ENCODE results near the gene IKBKE. TPM values are rescaled to one million over a fixed set of nuclear protein-coding genes. Genes with fewer than 3 reads are reported as not detected.

Gene IKBKE
- total RNA-seq, 1 experiment from 2014 or later, result 6.6 TPM

- Mint-ChIP-seq H3K27me3 (ENCODE audit: low read depth) (no peaks in the 10 kb centered on the region; the same call in 1 of the 2 replicates), H3K9me3 (no peaks in the 10 kb centered on the region), H3K27ac (no peak overlapping the region), H3K36me3 (ENCODE audit: insufficient read depth in 1 of 3, low read depth in 3 of 3) (peaks cover 9 to 12% (median 10%) of the 10 kb centered on the region in 3 experiments; a peak in 5 of 7 replicates), H3K4me3 (no peak overlapping the region), H3K4me1 (peaks cover 0 to 4% of the 10 kb centered on the region in 2 experiments; a peak in 2 of 4 replicates)
- Histone ChIP-seq H3K23ac (ENCODE audit: insufficient read length, low read depth, low read length) (no peak overlapping the region), H3K23me2 (ENCODE audit: insufficient read length, low read depth, low read length, poor library complexity, severe bottlenecking) (no peaks in the 10 kb centered on the region), H2BK12ac (ENCODE audit: insufficient read length, low read depth, low read length) (no peak overlapping the region), H2BK5ac (ENCODE audit: insufficient read length, low read length) (no peak overlapping the region), H3K27ac (ENCODE audit: insufficient read length, low read depth, low read length) (no peak overlapping the region), H3K27me3 (ENCODE audit: insufficient read depth, low read length) (no peaks in the 10 kb centered on the region), H3K79me2 (ENCODE audit: insufficient read depth, low read length) (no peaks in the 10 kb centered on the region), H3K14ac (ENCODE audit: insufficient read depth, low read length) (no peak overlapping the region), H2AFZ (ENCODE audit: low read length) (no peak overlapping the region), H3K56ac (ENCODE audit: insufficient read length, low read depth, low read length) (no peak overlapping the region), H4K8ac (replicated peaks; ENCODE audit: insufficient read length, low read depth, low read length) (no peak overlapping the region), H4K91ac (ENCODE audit: insufficient read length, low read depth, low read length) (no peak overlapping the region), H2BK15ac (ENCODE audit: low read depth, low read length) (no peak overlapping the region), H3K9ac (ENCODE audit: extremely low read depth, insufficient read length, low read length) (no peak overlapping the region), H4K20me1 (ENCODE audit: control insufficient read depth, insufficient read depth, insufficient read length) (no peaks in the 10 kb centered on the region), H3K9me3 (ENCODE audit: control insufficient read depth, low read depth, low read length) (no peaks in the 10 kb centered on the region), H2BK120ac (ENCODE audit: low read depth, low read length, poor library complexity, severe bottlenecking) (no peak overlapping the region), H3K4me2 (ENCODE audit: insufficient read depth, insufficient read length, low read length) (no peak overlapping the region), H3K4me1 (ENCODE audit: insufficient read depth, low read length) (no peaks in the 10 kb centered on the region), H3K4ac (ENCODE audit: low read depth, low read length) (no peak overlapping the region), H3T11ph (ENCODE audit: low read length) (no peak overlapping the region), H3K18ac (ENCODE audit: insufficient read length, low read depth, low read length) (no peak overlapping the region), H2AK5ac (ENCODE audit: insufficient read length, low read length) (no peak overlapping the region), H3K79me1 (ENCODE audit: insufficient read depth, low read depth, low read length, poor library complexity, severe bottlenecking) (no peaks in the 10 kb centered on the region), H2BK20ac (ENCODE audit: low read depth, low read length, poor library complexity, severe bottlenecking) (no peak overlapping the region), H4K5ac (ENCODE audit: insufficient read length, low read depth, low read length) (no peak overlapping the region)
- no peak for DNase-seq
- TF ChIP-seq CTCF (conservative IDR thresholded peaks at IDR 0.05), result no peak
- WGBS (ENCODE audit: extremely low coverage, insufficient read length, low lambda C conversion rate), result no CpG with 5 or more reads among the region's 8 CpGs
These were observed 9.9 kb downstream of the IKBKE start for GRCh38 chr1:206480211-206480610.

Measured in H9 (cell line).